HUDEP-2 (cell line): Measurements from ENCODE around the gene CNTN1.
"Not testable (repeated sequence)": the region's sequence is repeated elsewhere in the genome, so short reads cannot be mapped to it uniquely, and the experiment has no call there.

Experiments used
- DNase-seq, 76 experiments: peaks; one replicate each; lab custom pipeline; 2025; ENCODE audit not compliant: unreplicated experiment in 76 of 76; lab: John Stamatoyannopoulos, UW

Gene CNTN1

DNA sequence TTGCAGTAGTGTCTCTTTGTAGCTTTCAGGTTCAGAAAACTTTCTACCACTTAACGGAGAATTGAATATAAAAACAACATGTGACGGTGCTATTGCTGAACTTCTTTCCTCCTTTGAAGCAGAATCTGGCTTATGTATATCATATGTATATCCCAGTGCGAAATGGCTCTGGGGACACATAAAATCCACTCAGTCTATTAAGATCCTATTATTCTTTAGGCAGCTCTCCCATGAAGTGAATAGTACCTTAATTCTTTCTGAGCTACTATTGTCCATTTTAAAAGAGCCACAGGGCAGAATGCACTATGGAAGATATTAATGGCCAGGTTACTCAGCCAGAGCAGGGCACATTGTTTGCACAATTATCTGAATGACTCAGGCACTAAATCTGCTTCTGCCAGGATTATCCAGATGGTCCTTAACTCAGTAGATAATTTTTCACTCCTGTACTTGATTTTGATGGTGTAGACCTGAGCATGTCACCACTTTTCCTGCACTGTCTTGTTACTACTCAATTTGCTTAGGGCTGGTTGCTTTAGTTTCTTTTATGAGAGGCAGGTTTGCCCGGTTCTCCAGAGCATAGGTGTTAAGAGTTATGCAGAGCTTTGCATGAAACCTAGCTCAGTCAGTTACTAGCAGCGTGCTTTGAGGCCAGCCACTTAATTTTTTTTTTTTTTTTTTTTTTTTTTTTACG lies 5.5 kb downstream of the CNTN1 start:
- no peak for DNase-seq

DNA sequence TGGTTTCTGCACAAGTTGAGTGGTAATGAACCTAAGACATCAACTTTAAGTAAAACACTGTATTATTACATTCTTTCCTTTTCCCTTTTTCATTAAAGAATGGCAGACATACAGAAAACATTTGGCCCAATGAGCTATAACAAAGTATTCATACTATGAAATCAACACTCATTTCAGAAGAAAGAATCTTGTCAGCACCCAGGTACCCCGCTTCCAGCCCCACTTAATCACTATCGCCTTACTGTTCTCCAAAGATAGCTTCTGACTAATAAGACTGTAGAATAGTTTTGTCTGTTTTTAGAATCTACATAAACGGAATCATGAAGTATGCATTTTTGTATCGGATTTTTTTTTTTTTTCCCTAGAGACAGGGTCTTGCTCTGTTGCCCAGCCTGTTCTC lies 9.5 kb downstream of the CNTN1 start:
- DNase-seq, result no peak

DNA sequence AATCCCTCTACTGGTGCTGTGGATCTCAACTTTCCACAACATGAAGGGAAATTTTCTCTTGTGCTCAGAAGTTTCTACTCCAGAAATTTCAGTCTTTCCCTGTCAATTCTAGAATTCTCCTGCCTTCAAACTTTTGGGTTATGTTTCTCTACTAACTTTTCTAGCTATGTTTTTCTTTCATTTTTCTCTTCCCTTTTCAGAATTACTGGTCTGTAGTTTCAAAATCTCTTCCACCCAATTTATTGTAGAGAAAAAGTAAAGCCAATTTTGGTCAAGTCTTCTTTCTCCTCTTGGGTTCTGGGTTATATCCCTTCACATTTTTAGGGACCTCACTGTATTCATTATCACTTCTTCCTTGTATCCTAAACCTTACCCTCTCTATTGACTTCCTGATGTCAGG lies 18.9 kb downstream of the CNTN1 start:
- DNase-seq, result no peak

DNA sequence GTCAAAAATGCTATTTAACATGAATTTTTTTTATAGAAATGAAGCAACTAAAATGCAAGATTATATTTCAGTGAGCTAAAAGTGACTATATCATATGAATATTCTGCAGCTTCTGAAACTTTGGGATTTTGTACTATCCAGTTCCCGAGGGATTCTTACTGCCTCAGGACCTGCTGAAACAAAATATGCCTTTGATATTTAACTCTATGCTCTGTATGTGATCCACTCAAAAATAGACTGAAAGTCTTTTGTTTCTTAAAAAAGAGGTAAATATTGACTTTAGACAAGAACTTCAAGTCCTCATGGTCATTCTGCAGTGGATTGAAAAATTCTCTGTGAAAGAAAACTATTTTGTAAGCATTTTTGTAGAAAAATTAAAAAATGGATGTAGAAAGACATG lies 22.4 kb downstream of the CNTN1 start:
- DNase-seq, result no peak

DNA sequence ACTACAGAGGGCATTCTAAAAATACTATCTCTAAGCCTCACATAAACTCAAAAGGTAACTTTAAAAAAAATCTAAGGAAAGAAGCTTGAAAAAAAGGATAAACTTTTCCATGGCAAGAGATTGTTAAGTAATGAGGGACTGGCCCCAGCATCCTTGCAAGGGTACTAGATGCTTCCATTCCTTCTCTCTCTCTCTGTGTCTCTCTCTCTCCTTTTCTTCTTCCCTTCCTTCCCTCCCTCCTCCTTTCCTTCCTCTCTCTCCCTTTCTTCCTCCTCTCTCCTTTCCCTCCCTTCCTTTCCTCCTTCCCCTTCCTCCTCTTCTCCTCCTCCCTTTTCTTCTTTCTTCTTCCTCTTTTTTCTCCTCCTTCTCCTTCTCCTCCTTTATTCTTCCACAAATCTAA lies 23.8 kb downstream of the CNTN1 start:
- no peak for DNase-seq

DNA sequence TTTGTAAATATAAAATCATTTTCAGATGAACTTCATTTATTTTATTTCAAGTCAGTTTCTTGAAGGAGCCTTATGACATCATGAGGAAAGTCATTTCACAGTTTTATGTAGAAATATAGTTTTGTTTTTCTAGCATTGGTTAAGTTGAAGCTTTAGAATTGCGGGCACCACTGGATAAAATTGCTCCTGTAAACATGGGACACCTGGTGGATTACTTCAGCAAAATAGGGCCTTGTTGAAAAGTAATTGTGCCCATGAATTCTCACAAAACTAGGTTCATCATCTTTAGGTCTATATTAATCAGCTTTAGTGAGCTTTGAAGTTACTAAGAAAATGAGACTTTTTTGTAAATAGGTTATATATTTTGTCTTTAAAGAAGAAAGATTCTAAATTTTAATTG lies 25.3 kb downstream of the CNTN1 start:
- DNase-seq, result no peak

DNA sequence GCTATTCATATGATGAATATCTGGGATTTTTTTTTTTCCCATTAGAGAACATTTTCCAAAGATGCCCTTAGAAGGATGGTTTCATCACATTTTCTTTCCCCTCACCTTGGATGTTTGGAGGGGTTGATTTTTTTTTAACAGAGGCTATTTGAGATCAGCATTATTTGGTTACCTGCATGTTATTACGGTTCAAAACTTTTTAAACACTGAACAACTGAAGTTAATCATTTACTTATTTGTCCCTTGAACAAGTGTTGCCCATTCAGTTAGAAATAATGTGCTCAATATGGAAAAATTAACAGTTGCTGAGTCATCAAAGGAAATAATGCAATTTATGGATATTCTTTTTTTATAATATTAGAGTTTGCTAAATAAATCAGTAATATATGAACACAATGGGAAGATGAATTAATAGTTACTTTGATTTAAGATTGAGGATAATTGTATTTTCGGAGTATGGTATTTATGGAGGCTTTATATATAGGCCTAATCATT lies 26.7 kb downstream of the CNTN1 start:
- DNase-seq, result no peak

DNA sequence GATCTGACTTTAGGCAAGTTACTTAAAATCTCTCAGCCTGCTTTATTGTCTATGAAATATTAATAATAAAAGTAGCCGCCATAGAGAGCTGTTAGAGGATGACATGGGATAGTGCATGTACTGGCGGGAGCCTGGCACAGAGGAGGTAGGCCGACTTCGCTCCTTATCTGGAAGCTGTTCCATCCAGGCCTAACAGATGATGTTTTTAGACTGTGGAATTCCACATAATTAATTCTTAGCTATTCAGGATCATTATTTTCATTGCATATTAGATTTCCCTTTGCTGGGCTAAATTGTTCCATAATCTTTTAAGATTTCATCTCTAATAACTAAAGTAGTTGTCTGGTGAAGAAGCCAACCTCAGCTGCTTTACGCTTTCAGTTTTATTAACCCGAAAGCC lies 30.8 kb downstream of the CNTN1 start:
- no peak for DNase-seq

DNA sequence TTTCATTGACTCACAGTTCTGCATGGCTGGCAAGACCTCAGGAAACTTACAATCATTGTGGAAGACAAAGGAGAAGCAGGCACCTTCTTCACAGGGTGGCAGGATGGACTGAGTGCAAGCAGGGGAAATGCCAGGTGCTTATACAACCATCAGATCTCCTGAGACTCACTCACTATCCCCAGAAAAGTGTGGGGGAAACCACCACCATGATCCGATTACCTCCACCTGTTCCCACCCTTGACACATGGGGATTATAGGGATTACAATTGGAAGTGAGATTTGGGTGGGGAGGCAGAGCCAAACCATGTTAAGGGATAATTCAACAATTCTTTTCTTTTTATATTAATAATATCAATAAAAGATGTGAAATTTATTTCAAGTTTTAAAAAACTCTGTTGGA lies 34.1 kb downstream of the CNTN1 start:
- no peak for DNase-seq

DNA sequence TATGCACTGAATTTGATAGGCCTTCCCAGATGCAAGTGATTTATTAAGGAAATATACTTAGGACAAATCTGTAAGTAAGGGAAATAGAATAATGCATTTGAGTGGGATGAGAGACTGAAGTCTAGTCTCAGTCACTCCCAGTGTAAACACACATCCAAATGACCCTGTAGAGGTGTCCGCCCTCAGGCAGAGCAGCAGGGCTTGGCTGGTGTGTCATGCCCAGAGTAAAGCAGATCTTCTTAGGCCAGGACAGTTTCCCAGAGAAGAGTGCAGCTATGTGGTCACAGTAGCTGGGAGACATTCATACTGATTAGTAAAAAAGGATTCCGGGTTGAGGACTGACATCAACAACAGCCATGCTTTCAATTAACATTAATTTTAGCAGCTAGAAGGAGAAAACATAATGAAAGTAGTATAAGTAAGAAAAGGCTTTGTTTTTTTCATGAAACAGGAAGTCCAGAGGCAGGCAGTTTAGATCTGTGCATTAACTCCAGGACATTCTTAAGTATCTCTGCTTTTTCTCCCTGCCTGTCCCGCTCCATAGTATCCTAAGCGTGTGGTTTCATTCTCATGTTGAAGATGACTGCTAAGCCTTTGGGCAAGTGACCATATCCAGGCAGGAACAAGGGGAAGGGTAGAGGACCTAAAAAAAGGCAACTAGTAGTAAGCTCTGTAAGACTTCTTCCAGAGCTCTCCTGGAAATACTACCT lies 35.7 kb downstream of the CNTN1 start:
- no peak for DNase-seq

DNA sequence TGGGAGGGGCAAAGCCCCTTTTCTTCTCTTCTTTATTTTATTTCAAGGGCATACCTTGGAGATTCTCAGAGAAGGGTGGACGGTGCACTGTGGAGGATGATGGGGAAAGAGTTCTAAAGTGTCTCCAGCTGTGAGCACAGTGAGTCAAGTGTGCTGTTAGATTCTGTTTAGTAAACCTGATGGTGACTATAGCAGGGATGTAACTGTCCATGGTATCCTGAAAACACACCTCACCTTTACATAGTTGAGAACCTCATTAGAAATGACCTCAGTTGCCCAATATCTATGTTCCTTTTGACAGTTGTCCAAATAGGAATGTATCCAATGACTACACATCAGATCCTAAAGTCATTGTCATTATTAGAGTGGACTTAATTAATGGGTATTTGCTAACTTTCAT lies 38.0 kb downstream of the CNTN1 start:
- no peak for DNase-seq

DNA sequence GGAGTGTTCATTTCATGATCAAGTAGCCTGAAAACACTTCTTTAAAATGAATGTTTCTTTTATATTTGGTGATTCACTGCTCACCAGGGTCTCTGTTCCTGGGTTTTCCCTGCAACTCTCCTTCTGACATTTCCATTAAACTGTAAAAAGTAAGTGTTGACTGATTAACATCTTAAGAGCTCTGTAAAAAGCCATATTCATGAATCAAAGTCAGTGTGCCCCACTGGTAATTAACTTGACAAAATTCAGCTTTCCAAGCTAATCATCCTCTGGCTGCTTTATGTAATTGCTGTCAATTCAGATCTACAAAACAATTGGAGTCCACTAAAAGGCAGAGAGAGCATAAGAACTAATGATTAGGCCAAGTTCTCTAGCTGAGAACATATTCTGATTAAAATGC lies 41.6 kb downstream of the CNTN1 start:
- no peak for DNase-seq

DNA sequence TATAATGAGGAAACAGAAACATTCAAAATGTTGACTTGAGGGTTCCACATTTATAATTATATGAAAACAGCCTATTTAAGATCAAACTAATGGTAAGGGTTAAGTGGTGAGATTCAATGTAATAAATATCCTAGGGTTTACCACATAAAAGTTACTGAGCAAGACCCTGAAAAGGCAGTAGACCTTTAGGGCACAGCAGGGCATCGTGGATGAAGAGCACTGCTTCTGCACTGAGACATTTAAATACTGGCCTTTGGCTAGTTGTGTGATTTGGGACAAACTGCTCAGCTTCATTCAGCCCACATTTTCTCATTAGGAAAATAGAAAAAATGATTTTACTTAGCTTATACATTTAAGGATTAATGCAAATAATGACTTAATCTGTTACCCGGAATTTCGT lies 42.0 kb downstream of the CNTN1 start:
- DNase-seq, result no peak

DNA sequence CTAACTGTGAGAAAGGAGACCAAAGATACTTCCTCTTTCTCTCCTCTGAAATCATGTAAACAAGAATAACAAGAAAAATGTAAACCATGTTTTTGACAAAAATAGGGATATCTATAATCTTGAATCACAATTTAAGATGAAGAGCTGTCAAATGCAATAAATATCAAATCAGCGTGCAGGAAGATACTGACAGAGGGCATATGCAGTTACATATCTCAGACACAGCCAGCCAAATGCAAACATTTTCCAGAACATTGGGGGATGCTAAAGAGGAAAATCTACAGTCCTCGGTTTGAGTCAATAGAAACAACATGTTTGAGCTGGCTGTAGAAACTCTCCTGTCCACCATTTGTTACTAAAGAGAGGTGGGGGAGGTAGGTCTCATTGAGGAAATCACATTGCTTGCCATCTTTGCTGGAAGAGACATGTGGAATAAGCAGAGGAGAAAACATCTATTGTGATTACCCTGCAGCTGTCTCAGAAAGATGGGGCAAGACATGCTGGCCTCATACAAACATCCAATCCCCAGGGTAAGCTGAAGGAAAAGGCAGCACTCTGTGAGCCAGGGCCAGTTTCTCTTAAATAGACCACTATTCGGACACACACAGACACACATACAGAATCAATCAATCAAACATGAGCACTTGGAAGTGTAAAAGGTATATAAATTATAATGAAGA lies 43.5 kb downstream of the CNTN1 start:
- DNase-seq, result no peak

DNA sequence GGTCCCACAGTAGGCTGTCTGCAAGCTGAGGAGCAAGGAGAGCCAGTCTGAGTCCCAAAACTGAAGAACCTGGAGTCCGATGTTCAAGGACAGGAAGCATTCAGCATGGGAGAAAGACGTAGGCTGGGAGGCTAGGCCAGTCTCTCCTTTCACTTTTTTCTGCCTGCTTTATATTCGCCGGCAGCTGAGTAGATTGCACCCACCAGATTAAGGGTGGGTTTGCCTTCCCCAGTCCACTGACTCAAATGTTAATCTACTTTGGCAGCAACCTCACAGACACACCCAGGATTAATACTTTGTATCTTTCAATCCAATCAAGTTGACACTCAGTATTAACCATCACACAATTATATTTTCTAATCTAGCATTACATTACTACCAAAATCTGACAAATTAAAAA lies 45.2 kb downstream of the CNTN1 start:
- DNase-seq, result not testable (repeated sequence)

DNA sequence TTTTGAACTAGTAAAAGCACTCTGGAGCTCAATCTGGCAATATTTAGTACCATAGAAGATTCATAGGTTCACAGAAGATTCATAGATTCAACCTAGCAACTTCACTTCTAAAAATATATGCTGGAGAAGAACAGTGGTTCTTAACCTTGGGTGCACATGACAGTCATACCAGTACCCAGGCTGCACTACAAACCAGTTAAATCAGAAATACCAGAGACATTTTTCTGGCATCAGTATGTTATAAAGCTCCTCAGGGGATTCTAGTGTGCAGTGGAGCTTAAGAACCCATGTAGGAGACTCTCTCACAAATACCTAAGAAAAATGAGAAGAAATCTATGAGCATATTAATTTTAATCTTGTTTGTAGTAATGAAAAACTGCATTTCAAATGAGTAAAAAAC lies 46.6 kb downstream of the CNTN1 start:
- DNase-seq, result no peak

DNA sequence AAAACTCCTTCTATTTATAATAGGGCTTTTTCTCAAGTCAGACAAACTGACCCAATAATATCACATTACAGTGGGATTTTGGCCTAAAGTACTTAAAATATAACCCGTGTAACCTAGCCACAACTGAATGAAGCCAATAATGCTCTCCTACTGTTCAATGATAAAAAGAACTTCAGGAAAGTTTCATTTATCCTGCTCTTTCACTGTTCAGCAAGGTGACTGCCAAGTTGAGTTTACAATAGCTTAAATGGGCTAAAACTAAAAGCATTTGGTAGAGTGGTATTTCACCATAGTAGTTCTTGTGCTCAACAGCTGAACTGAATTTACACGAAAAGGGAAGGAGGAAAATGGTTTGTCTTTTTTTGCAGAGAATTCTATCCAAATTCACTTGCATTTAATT lies 49.8 kb downstream of the CNTN1 start:
- no peak for DNase-seq

DNA sequence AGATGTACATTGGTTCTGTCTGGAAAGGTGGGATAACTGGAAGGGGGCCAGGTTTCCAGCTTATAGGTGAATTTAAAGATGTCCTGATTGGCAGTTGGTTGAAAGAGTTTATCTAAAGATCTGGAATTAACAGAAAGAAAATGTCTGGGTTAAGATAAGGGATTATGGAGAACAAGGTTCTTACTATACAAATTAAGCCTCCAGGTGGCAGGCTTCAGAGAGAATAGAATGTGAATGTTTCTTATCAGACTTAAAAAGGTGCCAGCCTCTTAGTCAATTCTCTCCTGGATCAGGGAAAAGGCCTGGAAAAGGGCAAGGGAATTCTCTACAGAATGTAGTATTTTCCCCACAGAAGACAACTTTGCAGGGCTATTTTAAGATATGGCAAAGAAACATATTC lies 53.1 kb downstream of the CNTN1 start:
- DNase-seq, result no peak

DNA sequence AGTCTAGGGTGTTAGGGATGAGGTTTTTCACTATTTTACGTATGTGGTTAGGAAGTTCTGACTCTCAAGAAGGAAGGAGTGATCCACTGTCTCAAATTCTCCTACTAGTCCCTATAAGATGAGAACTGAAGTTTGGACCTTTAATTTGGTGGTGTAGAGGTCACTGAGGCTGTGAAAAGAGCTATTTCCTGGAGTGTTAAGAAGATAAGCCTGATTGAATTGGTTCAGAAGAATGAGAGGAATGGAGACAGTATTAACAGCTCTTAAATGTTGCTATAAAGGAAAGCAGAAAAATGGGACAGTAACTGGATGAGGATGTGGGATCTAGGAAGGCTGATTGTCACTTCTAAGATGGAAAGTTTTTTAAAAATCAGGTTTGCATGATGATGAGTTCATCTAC lies 57.6 kb downstream of the CNTN1 start:
- no peak for DNase-seq

DNA sequence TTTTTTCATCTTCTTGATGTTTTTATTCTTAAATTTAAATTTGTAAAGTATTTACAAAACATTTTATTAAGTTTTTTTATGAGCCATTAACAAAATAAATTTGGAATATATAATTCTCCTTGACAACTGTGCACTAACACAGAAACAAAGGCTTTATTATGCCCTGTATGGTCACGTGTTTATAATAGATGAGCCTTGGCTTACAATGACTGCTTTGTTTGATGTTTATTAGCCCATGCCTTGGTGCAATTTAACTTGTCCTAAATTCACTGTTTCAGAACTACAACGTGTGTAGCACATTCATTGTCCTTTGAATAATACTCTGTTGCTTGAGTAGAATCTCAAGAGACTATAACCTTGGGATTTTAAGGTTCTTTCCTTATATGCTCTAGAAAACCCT lies 59.8 kb downstream of the CNTN1 start:
- DNase-seq, result no peak

DNA sequence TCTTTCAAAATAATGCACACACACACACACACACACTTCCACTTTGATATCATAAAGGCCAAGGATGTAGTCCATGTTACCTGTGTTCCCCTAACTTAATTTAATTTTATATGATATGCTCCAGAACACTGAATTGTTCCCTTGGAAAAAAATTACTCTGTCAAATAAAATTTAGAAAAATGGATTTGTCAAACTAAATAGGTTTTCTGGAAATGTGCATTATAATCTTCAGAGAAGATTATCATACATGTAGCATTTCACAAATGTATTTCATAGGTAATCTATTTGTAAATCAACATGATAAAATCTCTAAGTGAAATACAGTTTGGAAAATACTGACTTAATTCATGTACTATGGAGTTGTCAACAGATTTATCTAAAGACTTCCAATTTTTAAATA lies 68.6 kb downstream of the CNTN1 start:
- no peak for DNase-seq

DNA sequence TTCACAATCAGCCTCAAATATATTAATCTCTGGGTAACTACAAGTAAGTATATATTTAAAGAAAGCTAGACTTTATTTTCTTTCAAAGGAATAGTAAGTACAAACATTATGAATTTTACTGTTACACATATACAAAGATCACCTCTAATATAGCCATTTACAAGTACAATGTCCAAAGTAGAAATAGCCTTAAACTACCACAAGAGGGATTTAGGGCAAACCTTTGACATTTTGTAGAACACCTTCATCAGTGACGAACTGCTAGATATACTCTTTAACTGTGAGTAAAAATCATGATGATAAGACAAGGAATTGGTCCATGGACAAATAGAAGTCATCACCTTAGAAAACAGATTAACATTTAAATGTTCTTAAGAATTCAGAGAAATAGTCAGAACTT lies 69.8 kb downstream of the CNTN1 start:
- no peak for DNase-seq
